NCI-H2081 (cell line): Measurements from ENCODE around the gene VTA1.
"Not testable (repeated sequence)": the region's sequence is repeated elsewhere in the genome, so short reads cannot be mapped to it uniquely, and the experiment has no call there.

Experiments
- DNase-seq, 2 experiments: peaks; one replicate each; lab custom pipeline; 2025; lab: John Stamatoyannopoulos, UW

The VTA1 gene

DNA sequence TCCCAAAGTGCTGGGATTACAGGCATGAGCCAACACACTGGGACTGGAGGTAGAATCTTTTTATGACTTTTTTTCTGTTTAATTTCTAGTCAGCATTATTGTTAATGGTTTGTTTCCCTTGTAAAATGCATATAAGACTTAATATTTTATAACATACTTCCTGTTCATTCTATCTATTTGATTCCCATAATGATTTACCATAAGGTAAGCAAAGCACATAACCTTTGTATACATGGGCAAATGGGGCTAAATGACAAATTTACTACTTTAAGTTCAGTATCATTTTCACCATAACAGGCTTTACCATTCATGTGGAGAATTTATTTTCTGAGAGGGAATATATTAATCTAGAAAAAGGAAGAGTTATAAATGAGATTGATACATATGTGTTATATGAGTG, 24.3 kb downstream of the VTA1 start:
- no peak for DNase-seq

DNA sequence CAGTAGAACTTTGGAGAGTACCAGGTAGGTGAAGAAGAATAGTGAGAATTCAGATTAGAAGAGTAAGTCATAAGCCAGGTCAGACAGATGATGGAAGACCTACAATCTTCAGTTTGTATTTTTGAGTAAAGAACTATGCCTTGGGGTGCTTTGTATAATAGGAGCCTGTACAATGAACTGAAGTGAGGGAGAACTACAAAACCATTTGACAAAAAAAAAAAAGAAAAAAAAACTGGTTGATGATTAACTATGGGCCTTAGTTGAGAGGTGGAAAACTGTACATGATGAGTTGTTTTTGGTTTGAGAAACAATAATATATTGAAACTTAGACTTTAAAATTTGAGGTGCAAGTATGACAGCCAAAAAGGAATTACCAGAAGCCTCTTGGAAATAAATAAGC, 25.7 kb downstream of the VTA1 start:
- DNase-seq = no peak

DNA sequence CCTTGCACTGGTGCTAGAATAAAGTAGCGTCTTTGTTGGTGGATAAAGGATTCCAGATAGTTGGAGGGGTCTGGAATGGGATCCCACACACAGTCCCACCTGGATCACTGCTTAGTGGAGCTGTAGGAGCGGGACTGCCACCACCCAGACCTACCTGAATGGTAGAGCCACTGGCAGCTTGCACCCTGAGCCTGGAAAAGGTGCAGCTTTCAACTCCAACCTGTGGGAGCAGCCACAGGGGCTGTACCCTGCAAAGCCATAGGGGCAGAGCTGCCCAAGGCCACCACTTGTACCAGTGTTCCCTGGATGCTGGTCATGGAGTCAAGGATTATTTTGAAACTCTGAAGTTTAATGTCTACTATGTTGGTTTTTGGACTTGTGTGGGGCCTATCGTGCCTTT, 26.9 kb downstream of the VTA1 start:
- no peak for DNase-seq

DNA sequence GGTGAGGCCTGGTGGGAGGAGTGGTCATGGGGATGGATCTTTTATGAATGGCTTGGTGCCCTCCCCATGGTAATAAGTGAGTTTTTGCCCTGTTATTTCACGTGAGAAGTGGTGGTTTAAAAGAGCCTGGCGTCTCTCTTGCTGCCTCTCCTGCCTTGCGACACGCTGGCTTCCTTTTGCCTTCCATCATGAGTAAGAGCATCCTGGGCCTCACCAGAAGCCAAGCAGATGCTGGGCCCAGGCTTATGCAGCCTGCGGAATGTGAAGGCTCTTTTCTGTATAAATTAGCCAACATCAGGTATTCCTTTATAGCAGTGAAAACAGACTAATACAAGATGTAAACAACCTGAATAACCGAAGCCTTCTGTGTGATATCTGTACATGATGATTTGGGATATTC, 27.6 kb downstream of the VTA1 start:
- no peak for DNase-seq

DNA sequence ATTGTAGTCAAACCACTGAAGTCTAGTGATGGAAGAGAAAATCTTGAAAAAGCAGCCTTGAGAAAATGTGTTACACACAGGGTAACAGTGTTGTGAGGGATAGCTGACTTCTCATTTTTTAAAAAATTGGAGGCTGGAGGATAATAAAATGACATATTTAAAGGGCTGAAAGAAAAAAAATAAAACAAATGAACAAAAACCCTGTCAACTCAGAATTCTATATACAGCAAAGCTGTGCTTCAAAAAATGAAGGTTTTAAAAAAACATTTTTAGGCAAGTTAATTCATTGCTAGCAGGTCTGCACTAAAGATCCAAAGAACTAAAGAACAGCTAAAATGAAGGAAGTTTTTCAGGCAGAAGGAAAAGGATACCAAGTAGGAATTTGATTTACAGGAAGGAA, 31.1 kb downstream of the VTA1 start:
- DNase-seq = no peak

DNA sequence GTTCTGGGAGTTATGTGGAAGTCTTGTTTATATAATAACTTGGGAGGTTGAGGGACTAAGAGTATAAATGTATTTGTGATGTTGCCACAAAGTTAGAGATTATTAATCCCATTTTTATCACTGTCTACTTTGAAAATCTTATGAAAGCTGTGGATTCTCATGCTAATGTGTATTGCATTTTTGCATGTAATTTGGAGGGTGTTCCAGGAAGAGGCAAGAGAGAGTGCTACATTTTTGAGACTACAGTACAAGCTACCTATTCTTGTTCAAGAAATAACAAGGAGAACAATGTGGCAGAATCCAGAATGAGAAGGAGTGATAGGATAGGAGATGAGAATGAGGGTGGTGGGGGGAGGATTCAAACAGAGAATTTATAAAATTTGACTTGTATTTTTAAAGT, 34.9 kb downstream of the VTA1 start:
- no peak for DNase-seq

DNA sequence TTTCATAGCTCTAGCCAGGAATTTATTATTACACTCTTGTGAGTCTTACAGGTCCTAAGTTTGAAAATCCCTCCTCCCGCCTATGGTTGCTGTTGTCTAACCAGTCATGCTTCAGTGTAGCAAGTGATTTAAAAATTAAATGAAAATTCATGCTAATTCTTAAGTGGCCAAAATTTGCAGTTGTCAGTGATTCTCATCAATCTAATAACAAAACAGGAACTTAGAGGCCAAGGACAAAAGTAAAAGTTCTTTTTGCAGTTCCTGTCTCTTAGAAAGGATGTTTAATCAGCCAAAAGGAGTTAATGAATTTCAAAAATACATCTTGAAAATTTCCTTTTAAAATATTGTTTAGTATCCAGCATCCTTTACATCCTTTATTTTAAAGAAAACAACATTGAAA, 36.3 kb downstream of the VTA1 start:
- DNase-seq = no peak

DNA sequence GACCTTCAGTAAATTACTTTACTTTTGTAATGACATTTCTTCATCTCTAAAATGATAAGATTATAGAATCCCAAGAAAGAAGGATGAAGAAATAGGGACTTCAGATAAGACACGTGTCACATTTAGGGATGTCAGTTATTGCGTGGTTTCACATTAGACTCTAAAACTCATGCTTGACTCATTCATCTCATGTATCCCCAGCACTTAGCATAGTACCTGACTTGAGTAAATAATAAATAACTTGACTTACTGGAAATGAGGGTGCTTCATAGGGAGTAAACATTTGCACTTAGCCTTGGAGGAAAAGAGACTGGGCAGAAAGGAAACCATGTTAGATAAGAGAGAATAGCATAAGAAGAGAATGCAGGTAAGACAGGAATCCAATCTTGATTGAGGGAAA, 37.2 kb downstream of the VTA1 start:
- no peak for DNase-seq

DNA sequence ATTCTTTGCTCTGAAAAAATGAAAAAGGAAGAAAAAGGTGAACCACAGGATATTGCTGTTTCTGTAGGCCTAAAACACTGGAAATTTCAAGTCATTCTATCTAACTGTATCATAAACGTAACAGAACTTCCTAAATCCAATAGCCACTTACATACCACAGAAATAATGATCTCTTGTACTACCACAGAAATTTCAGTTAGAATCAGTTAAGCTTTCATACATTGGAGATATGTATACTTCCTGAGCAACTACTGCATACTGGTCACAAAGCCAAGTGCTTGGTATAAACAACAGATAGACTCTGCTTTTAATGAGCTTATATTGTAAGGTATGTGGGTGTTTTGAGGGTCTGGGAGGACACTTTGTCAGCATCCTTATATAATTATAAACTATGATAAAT, 38.6 kb downstream of the VTA1 start:
- DNase-seq = no peak

DNA sequence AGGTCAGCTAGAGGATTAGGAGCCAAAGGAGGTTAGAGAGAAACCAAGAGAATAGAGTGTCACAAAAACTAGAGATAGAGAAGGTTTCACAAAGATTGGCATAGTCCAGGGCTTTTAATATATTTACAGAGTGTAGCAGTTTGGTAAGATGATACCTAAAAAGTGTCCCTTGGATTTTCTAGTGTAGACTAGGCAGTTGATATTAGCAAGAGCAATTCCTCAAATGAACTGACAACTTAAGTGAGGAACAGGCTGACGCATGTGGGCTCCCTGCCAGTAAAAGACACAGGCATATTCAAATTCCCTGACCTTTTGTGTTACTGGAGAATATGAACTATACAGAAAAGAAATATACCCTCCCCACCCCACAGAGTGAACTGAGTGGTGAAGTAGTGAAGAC, 40.1 kb downstream of the VTA1 start:
- peak; percentile 36 to 64 for DNase-seq

DNA sequence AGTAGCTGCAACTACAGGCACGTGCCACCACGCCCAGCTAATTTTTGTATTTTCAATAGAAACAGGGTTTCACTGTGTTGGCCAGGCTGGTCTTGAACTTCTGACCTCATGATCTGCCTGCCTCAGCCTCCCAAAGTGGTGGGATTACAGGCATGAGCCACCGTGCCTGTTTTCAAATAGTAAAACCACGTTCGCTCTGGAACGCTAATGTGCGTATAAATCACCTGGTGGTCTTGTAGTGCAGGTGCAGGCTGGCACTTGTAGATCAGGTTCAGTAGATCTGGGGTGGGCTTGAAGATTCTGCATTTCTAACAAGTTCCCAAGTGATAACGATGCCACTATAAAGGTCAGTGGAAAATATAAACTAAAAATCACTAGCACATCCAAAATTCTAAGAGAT, 41.3 kb downstream of the VTA1 start:
- not testable (repeated sequence) for DNase-seq

DNA sequence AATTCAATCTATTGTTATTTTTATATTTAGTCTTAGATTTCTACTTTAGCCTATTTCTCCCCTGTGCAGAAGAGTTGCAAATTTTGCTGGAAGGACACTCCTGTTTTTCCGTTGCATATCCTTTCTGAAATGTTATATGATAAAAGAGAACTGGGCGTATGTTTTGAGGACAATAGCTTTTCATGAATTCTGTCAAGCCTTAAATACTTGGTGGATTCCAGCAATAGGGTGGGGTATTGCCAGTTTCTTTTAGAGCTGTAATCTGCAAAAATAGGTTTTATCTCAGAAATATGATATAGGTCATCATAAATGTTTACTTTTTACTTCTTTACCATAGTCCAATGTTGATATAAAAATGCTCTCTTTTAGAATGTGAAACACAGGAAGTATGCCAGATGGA, 42.0 kb downstream of the VTA1 start:
- no peak for DNase-seq

DNA sequence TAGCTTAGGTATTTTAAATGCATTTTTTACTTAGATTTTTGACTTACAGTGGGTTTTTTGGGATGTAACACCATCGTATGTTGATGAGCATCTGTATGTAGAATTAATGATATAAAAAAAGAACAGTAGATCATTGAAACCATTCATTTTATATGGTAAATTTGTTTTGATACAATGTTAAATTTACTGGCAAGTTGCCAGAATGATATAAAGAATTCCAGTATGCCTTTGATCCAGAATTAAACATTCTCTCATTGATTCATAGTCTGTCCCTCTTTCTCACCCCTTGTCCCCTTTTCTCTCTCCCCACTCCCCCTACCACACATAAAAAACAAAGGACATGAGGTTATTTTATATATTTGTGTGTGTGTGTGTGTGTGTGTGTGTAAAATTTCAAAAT, 45.3 kb downstream of the VTA1 start:
- DNase-seq = no peak

DNA sequence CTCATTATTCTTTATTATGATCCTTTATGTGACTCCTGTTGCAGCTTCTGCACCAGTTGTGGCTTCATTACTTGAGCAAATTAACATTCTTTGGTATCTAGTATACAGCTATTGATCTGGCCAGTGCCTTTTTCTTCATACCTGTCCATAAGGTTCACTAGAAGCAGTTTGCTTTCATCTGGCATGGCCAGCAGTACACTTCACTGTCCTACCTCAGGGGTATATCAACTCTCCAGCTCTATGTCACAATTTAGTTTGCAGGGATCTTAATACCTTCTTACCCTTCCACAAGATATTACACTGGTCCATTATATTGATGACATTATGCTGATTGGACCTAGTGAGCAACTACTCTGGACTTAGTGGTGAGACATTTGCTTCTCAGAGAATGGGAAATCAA, 46.6 kb downstream of the VTA1 start:
- no peak for DNase-seq

DNA sequence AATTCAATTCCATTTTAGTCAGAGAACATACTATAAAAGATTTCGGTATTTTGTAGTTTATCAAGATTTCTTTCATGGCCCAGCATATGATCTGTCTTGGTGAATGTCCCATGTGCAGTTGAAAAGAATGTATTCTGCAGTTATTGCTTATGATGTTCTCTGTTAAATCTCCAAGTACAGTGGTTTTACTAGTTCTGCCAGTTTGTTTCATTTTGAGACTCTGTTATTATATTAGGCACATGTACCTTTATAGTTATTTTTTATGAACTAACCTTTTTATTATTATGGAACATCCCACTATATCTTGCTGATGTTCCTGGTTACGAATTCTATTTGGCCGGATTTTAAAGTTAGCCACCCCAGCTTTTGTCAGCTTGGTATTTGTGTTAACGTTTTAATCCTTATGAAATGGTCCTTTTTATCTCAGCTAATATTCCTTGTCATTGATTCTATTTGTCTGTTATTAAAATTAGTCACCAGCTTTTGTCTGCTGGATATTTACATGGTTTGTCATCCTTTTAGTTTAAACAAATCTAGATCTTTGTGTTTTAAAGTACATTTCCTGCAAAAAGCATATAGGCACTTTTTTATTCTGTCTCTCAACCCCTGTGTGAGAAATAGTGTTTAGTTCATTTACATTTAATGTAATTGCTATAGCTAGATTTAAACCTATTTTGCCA, 48.9 kb downstream of the VTA1 start:
- no peak for DNase-seq

DNA sequence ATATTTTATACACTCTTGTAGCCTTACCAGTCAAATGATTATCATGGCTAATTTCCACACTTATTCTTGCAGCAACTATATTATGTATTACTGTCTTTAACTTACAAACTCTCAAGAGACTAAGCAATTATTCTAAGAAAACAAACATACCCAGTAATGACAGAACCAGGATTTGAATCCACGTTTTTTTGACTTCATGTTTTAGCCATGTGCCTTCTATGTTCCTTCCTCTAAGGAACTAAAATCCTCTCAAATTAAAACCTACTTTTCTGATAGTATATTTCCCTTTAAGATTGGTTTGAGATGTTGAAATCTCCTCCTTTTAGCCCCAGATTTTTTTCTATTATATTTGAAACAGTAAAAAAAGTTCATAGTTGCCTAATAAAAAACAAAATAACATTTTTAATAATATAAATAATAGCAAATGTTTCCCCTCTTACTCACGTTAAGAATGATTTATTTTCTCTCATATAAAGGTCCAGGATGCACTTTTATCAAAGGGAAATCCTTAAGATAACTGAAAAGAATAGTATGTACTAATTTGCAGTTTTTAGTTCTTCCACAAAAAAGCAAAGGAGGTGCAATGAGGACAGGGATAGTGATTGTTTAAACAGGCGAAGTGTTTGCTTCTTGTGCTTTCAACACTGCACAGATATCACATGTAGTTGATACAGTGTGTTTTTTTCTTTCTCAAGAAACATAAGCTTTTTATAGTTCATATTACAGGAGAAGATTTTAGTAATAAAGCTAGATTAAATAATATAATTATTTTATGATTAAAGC, 54.0 kb downstream of the VTA1 start:
- DNase-seq = no peak

DNA sequence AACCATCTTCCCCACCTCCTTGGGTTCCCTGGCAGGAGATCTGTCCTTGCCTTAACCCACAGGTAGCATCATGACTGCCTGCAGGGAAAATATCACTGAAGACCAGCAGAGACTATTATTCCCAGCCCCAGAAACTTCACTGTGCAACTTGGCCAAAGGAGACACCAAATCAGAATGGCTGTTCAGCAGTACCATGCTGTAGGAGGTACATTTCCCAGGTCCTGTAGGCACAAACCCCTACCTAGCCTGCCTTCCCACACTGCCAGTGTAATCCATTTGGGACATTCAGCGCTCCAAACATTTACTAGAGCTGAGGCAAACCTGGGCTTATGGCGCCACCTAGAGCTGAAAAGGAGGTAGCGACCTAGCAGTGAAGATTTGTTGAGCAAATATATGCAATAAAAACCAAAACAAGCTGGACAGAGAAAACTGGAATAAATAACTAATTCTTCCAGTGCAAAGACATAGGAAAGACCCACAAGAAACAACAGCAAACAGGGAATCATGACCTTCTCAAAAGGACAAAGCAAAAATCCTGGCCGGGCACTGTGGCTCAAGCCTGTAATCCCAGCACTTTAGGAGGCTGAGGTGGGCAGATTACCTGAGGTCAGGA, 60.3 kb downstream of the VTA1 start:
- peak; percentile 32 to 54 for DNase-seq

DNA sequence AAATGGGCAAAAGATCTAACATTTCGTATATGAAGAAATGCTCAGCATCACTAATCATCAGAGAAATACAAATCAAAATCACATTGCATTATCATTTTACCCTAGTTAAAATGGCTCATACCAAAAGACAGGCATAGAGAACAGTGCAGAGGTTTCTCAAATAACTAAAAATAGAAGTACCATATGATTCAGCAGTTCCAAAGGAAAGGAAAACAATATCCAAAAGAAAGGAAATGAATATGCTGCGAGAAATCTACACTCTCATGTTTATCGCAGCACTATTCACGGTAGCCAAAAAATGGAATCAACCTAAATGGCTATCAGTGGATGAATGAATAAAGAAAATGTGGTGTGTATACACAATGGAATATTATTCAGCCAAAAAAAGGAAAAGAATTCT, 63.5 kb downstream of the VTA1 start:
- no peak for DNase-seq

DNA sequence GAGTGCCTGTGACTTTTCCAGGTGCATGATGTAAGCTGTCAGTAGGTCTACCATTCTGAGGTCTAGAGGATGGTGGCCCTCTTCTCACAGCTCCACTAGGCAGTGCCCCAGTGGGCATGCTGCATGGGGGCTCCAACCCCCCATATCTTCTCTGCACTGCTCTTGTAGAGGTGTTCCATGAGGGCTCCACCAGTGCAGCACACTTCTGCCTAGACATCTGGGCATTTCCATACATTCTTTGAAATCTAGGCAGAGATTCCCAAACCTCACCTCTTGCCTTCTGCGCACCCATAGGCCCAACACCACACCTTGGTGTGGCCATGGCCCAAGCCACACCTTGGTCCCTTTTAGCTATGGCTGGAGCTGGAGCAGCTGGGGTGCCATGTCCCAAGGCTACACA, 66.3 kb downstream of the VTA1 start:
- DNase-seq = no peak

DNA sequence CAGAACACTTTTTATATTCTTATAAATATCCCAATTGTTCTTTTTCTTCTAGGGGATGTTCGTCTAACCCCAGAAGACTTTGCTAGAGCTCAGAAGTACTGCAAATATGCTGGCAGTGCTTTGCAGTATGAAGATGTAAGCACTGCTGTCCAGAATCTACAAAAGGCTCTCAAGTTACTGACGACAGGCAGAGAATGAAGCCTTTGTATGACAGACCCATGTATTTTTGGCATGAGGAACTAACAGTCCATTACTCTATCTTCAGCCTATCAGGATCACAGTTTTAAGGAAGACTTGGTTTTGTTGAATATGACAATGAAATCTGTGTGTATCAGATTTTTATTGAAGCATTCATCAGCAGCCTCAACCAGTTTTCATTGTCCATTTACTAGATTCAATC, 71.4 kb downstream of the VTA1 start:
- no peak for DNase-seq

DNA sequence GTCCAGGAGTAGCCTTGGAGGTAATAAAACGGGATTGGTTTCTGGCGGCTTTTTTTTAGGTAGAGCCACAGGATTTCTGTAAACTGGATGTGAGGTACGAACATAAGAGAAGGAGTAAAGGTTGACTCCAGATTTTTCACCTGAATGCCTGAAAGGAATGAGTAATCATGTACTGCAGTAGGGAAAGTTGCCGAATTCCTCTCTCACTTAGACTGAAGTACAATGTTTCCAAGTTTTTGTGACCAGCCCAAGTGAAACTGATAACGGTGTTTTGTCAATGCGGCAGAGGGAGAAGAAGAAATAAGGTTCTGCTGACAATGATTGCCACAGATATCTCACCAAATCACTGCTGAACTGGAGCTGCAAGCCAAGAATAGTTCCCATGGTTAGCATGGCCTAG, 75.0 kb downstream of the VTA1 start:
- no peak for DNase-seq

DNA sequence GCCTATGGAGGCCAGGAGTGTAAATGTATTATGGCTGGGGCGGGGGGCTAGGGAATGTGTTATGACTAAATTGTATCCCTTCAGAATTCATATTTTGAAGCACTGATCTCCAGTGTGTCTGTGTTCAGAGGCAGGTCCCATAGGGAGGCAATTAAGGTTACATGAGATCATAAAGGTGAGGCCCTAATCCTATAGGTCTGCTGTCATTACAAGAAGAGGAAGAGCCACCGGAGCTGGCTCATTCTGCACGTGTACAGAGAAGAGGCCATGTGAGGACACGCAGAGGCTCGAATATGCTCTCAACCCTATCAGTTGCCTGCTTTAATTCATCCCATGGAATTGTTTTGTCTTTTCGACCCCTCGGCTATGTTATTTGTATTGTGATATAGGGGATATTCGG, 76.9 kb downstream of the VTA1 start:
- no peak for DNase-seq

DNA sequence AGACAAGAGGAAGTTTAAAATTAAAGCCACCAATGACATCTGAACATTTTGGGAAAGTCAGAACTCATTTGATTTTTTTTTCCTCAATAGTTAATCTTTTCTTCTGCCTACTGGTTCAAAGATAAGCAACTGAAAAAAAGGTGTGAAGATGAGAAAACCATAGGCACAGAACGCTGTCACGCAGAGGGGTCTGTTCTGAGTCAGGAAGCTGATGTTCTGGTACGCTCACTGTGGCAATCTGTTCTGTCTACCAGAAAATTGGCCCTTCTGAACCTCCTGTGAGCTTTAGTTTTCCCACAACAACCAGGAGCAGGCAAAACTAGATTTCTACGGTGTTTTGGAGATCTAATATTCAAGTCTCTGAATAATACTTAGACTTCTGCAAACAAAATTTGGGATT, 78.1 kb downstream of the VTA1 start:
- no peak for DNase-seq

DNA sequence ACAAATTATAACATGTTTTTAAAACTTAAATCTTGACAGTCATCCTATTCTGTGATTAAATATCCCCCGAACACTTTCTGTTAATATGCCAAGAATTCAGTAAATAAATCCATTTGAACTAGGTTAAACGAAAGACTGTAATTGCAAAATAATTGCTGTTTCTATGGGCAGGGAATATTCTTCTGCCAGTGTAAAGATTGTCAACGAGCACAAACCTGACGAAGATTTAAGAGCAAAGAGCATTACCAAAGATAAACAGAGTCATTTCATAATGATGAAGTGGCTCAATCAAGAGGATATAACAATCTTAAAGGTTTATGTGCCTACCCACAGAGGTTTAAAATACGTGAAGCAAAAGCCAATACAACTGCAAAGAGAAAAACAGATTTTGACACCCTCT, 78.5 kb downstream of the VTA1 start:
- no peak for DNase-seq
